ENCODE data around the gene TRAK2. TPM values are rescaled to one million over a fixed set of nuclear protein-coding genes. Genes with fewer than 3 reads are reported as not detected.

TRAK2 gene
- polyA plus RNA-seq, 1 donor from 2014 or later = 19.6 TPM

GRCh38 chr2:201447086-201447485, 4.2 kb downstream of the TRAK2 start:
- no peaks in the 10 kb centered on the region for H3K36me3 ChIP-seq (ENCODE audit: insufficient read depth, low read length)
- H3F3A ChIP-seq (ENCODE audit: insufficient read depth, low read length, poor library complexity, severe bottlenecking) = no peaks in the 10 kb centered on the region
- H3K27me3 ChIP-seq (ENCODE audit: insufficient read depth, low read depth, low read length) = no peaks in the 10 kb centered on the region
- H4K20me1 ChIP-seq (ENCODE audit: insufficient read depth) = no peaks in the 10 kb centered on the region
- TF ChIP-seq MXI1 (conservative IDR thresholded peaks at IDR 0.05; ENCODE audit: poor library complexity, severe bottlenecking) = no peak
- TF ChIP-seq EP300 (conservative IDR thresholded peaks at IDR 0.05; ENCODE audit: poor library complexity, severe bottlenecking) = no peak
- no peak for TF ChIP-seq REST (IDR thresholded peaks at IDR 0.05; ENCODE audit: borderline replicate concordance)
- no peak for TF ChIP-seq RAD21 (conservative IDR thresholded peaks at IDR 0.05)
- TF ChIP-seq POLR2AphosphoS5 (IDR thresholded peaks at IDR 0.05) = no peak
- H3K9ac ChIP-seq (ENCODE audit: low read length) = no peak overlapping the region
- H2AFZ ChIP-seq (ENCODE audit: low read depth, low read length) = no peak overlapping the region
- H3K79me2 ChIP-seq (replicated peaks; ENCODE audit: insufficient read depth, low read length) = no peaks in the 10 kb centered on the region
- no peak overlapping the region for H3K27ac ChIP-seq (ENCODE audit: low read length)
- H3K4me2 ChIP-seq (ENCODE audit: low read length) = no peak overlapping the region
- no peak overlapping the region for H3K4me3 ChIP-seq (ENCODE audit: low read length)
- no peaks in the 10 kb centered on the region for H3K9me2 ChIP-seq (ENCODE audit: insufficient read depth, low read length)
- H3K9me3 ChIP-seq (ENCODE audit: low read length) = no peaks in the 10 kb centered on the region

GRCh38 chr2:201444746-201445465, 6.4 kb downstream of the TRAK2 start:
- no peak overlapping the region for H3K4me2 ChIP-seq (ENCODE audit: low read length)
- H3K9me2 ChIP-seq (ENCODE audit: insufficient read depth, low read length) = no peaks in the 10 kb centered on the region
- H3K36me3 ChIP-seq (ENCODE audit: insufficient read depth, low read length) = no peaks in the 10 kb centered on the region
- H3K79me2 ChIP-seq (replicated peaks; ENCODE audit: insufficient read depth, low read length) = no peaks in the 10 kb centered on the region
- H3K9me3 ChIP-seq (ENCODE audit: low read length) = no peaks in the 10 kb centered on the region
- H2AFZ ChIP-seq (ENCODE audit: low read depth, low read length) = no peak overlapping the region
- no peak overlapping the region for H3K27ac ChIP-seq (ENCODE audit: low read length)
- no peak for TF ChIP-seq RAD21 (conservative IDR thresholded peaks at IDR 0.05)
- no peak for TF ChIP-seq REST (IDR thresholded peaks at IDR 0.05; ENCODE audit: borderline replicate concordance)
- no peak for TF ChIP-seq SMC3 (conservative IDR thresholded peaks at IDR 0.05; ENCODE audit: poor library complexity)
- TF ChIP-seq EP300 (conservative IDR thresholded peaks at IDR 0.05; ENCODE audit: poor library complexity, severe bottlenecking) = no peak
- TF ChIP-seq POLR2AphosphoS5 (IDR thresholded peaks at IDR 0.05) = no peak
- no peak for TF ChIP-seq TAF1 (IDR thresholded peaks at IDR 0.05; ENCODE audit: low read depth)
- TF ChIP-seq, protein P1, sequence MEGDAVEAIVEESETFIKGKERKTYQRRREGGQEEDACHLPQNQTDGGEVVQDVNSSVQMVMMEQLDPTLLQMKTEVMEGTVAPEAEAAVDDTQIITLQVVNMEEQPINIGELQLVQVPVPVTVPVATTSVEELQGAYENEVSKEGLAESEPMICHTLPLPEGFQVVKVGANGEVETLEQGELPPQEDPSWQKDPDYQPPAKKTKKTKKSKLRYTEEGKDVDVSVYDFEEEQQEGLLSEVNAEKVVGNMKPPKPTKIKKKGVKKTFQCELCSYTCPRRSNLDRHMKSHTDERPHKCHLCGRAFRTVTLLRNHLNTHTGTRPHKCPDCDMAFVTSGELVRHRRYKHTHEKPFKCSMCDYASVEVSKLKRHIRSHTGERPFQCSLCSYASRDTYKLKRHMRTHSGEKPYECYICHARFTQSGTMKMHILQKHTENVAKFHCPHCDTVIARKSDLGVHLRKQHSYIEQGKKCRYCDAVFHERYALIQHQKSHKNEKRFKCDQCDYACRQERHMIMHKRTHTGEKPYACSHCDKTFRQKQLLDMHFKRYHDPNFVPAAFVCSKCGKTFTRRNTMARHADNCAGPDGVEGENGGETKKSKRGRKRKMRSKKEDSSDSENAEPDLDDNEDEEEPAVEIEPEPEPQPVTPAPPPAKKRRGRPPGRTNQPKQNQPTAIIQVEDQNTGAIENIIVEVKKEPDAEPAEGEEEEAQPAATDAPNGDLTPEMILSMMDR (IDR thresholded peaks at IDR 0.05; ENCODE audit: poor library complexity, severe bottlenecking) = no peak
- TF ChIP-seq MXI1 (conservative IDR thresholded peaks at IDR 0.05; ENCODE audit: poor library complexity, severe bottlenecking) = no peak
- TF ChIP-seq EZH2 (IDR thresholded peaks at IDR 0.05; ENCODE audit: borderline replicate concordance, insufficient read depth, low read length, poor library complexity, severe bottlenecking) = no peak
- H3K27me3 ChIP-seq (ENCODE audit: insufficient read depth, low read depth, low read length) = no peaks in the 10 kb centered on the region
- no peak overlapping the region for H3K9ac ChIP-seq (ENCODE audit: low read length)
- no peak overlapping the region for H3K4me3 ChIP-seq (ENCODE audit: low read length)
- H3F3A ChIP-seq (ENCODE audit: insufficient read depth, low read length, poor library complexity, severe bottlenecking) = no peaks in the 10 kb centered on the region
- H4K20me1 ChIP-seq (ENCODE audit: insufficient read depth) = no peaks in the 10 kb centered on the region
